Activated CD4-positive, alpha-beta T cell treated with anti-CD3 and anti-CD28 coated beads, Interleukin-2, amount 10 ng/mL, durations not matched to agents 7 days and 5 days (primary cell): ENCODE measurements around the gene GRHL1. TPM values are rescaled to one million over a fixed set of nuclear protein-coding genes. Genes with fewer than 3 reads are reported as not detected.

ENCODE experiments used
- CTCF ChIA-PET: fragments of 350-600 bp; sonication (Branson Sonifier 250); formaldehyde crosslinking; loops from one replicate; lab custom pipeline; 2021; ENCODE audit warnings: antibody characterized with exemption; lab: Charles Lee
- POLR2A ChIA-PET: fragments of 350-600 bp; sonication (Branson Sonifier 250); formaldehyde crosslinking; loops from one replicate; lab custom pipeline; 2021; ENCODE audit warnings: antibody characterized with exemption; lab: Charles Lee
- DNase-seq: peaks from one replicate; pipeline ENCODE4 v3.0.0-alpha.2; 2020
- H3K27ac Mint-ChIP-seq: one replicate; pipeline ENCODE4 v1.8.0; 2021; ENCODE audit warnings: mild to moderate bottlenecking, moderate library complexity, mixed read lengths
- H3K27me3 Mint-ChIP-seq: one replicate; pipeline ENCODE4 v1.8.0; 2021; ENCODE audit warnings: mixed read lengths
- H3K36me3 Mint-ChIP-seq: one replicate; pipeline ENCODE4 v1.8.0; 2021; ENCODE audit warnings: low read depth, mixed read lengths
- H3K4me1 Mint-ChIP-seq: one replicate; pipeline ENCODE4 v1.8.0; 2021; ENCODE audit warnings: mixed read lengths
- H3K4me3 Mint-ChIP-seq: one replicate; pipeline ENCODE4 v1.8.0; 2021; ENCODE audit warnings: mild to moderate bottlenecking, moderate library complexity, mixed read lengths
- H3K9me3 Mint-ChIP-seq: one replicate; pipeline ENCODE4 v1.8.0; 2021; ENCODE audit warnings: mixed read lengths
- total RNA-seq, 2 experiments: library from RNA; stranded (reverse); gene quantifications; one replicate each; pipeline ENCODE4 v1.2.3, GENCODE V29; 2021

GRHL1 gene
- total RNA-seq, 2 experiments from 2014 or later: 0.25 to 0.27 TPM

- no peak overlapping the region for H3K27ac Mint-ChIP-seq
- H3K27me3 Mint-ChIP-seq: no peaks in the 10 kb centered on the region
- peaks cover 5% of the 10 kb centered on the region for H3K4me1 Mint-ChIP-seq
- no peak for DNase-seq
- POLR2A ChIA-PET: no interaction called here
- no peak overlapping the region for H3K4me3 Mint-ChIP-seq
- no peaks in the 10 kb centered on the region for H3K9me3 Mint-ChIP-seq
- H3K36me3 Mint-ChIP-seq: no peaks in the 10 kb centered on the region
- CTCF ChIA-PET: interaction anchor here (0.6 kb wide), 2 partner anchors 199 to 453 kb away, joined by 3 read pairs; no protein-coding TSS in a partner anchor
These were observed 41.1 kb downstream of the GRHL1 start for GRCh38 chr2:9992427-9993187.

- Mint-ChIP-seq H3K4me1 (peaks cover 5% of the 10 kb centered on the region), H3K27ac (no peak overlapping the region), H3K4me3 (no peak overlapping the region), H3K36me3 (no peaks in the 10 kb centered on the region), H3K9me3 (no peaks in the 10 kb centered on the region), H3K27me3 (no peaks in the 10 kb centered on the region)
- POLR2A ChIA-PET: no interaction called here
- CTCF ChIA-PET: interaction anchor here (1.0 to 1.4 kb wide), 2 partner anchors 9 to 14 kb away, joined by 4 to 6 read pairs; no protein-coding TSS in a partner anchor
- DNase-seq: no peak
These were observed 42.1 kb downstream of the GRHL1 start for GRCh38 chr2:9993488-9994165.

- ChIA-PET POLR2A (no interaction called here), CTCF (interaction anchor here (1.4 kb wide), 1 partner anchor 15 kb away, joined by 4 read pairs; no protein-coding TSS in a partner anchor)
- no peak for DNase-seq
- Mint-ChIP-seq H3K27ac (no peak overlapping the region), H3K4me1 (peaks cover 5% of the 10 kb centered on the region), H3K9me3 (no peaks in the 10 kb centered on the region), H3K36me3 (no peaks in the 10 kb centered on the region), H3K27me3 (no peaks in the 10 kb centered on the region), H3K4me3 (no peak overlapping the region)
These were observed 43.0 kb downstream of the GRHL1 start for GRCh38 chr2:9994462-9994861.

GRCh38 chr2:9995059-9995458 is 43.6 kb downstream of the GRHL1 start:
- peaks cover 5% of the 10 kb centered on the region for H3K4me1 Mint-ChIP-seq
- H3K4me3 Mint-ChIP-seq: no peak overlapping the region
- no peaks in the 10 kb centered on the region for H3K27me3 Mint-ChIP-seq
- ChIA-PET POLR2A (no interaction called here), CTCF (interaction anchor here (1.7 kb wide), 1 partner anchor 11 kb away, joined by 9 read pairs; no protein-coding TSS in a partner anchor)
- H3K9me3 Mint-ChIP-seq: no peaks in the 10 kb centered on the region
- H3K27ac Mint-ChIP-seq: no peak overlapping the region
- H3K36me3 Mint-ChIP-seq: no peaks in the 10 kb centered on the region
- DNase-seq: no peak

GRCh38 chr2:9996321-9996720 is 44.8 kb downstream of the GRHL1 start:
- Mint-ChIP-seq H3K9me3 (no peaks in the 10 kb centered on the region), H3K36me3 (no peaks in the 10 kb centered on the region), H3K4me3 (no peak overlapping the region), H3K27ac (no peak overlapping the region), H3K27me3 (no peaks in the 10 kb centered on the region), H3K4me1 (peaks cover 5% of the 10 kb centered on the region)
- ChIA-PET POLR2A (no interaction called here), CTCF (interaction anchor here (1.0 to 1.7 kb wide), 4 partner anchors 9 to 18 kb away, joined by 3 to 9 read pairs (median 4); no protein-coding TSS in a partner anchor)
- DNase-seq: no peak

GRCh38 chr2:9997936-9998335 is 46.4 kb downstream of the GRHL1 start:
- no peak for DNase-seq
- Mint-ChIP-seq H3K4me3 (no peak overlapping the region), H3K36me3 (no peaks in the 10 kb centered on the region), H3K27me3 (no peaks in the 10 kb centered on the region), H3K27ac (no peak overlapping the region), H3K9me3 (no peaks in the 10 kb centered on the region), H3K4me1 (peaks cover 5% of the 10 kb centered on the region)
- POLR2A ChIA-PET: no interaction called here
- CTCF ChIA-PET: interaction anchor here (1.0 to 1.1 kb wide), 2 partner anchors 9 to 14 kb away, joined by 4 read pairs; no protein-coding TSS in a partner anchor

- POLR2A ChIA-PET: no interaction called here
- CTCF ChIA-PET: no interaction called here
- Mint-ChIP-seq H3K27me3 (no peaks in the 10 kb centered on the region), H3K9me3 (no peaks in the 10 kb centered on the region), H3K27ac (no peak overlapping the region), H3K4me1 (peaks cover 4% of the 10 kb centered on the region), H3K4me3 (no peak overlapping the region), H3K36me3 (no peaks in the 10 kb centered on the region)
- no peak for DNase-seq
These were observed 47.6 kb downstream of the GRHL1 start for GRCh38 chr2:9998916-9999654.

- Mint-ChIP-seq H3K27ac (no peak overlapping the region), H3K9me3 (no peaks in the 10 kb centered on the region), H3K36me3 (no peaks in the 10 kb centered on the region), H3K27me3 (peaks cover 3% of the 10 kb centered on the region), H3K4me3 (no peak overlapping the region), H3K4me1 (no peaks in the 10 kb centered on the region)
- POLR2A ChIA-PET: no interaction called here
- no peak for DNase-seq
- CTCF ChIA-PET: no interaction called here
These were observed 48.2 kb downstream of the GRHL1 start for GRCh38 chr2:9999693-10000092.

- no peak overlapping the region for H3K4me3 Mint-ChIP-seq
- POLR2A ChIA-PET: no interaction called here
- no peaks in the 10 kb centered on the region for H3K9me3 Mint-ChIP-seq
- no peaks in the 10 kb centered on the region for H3K36me3 Mint-ChIP-seq
- CTCF ChIA-PET: no interaction called here
- H3K27ac Mint-ChIP-seq: no peak overlapping the region
- H3K4me1 Mint-ChIP-seq: no peaks in the 10 kb centered on the region
- peaks cover 7% of the 10 kb centered on the region for H3K27me3 Mint-ChIP-seq
- DNase-seq: no peak
These were observed 49.0 kb downstream of the GRHL1 start for GRCh38 chr2:10000541-10000940.

GRCh38 chr2:10001586-10001985 is 50.1 kb downstream of the GRHL1 start:
- POLR2A ChIA-PET: no interaction called here
- Mint-ChIP-seq H3K27me3 (peaks cover 12% of the 10 kb centered on the region), H3K9me3 (no peaks in the 10 kb centered on the region), H3K4me1 (no peaks in the 10 kb centered on the region), H3K4me3 (no peak overlapping the region), H3K27ac (no peak overlapping the region), H3K36me3 (no peaks in the 10 kb centered on the region)
- no peak for DNase-seq
- CTCF ChIA-PET: no interaction called here

- H3K27me3 Mint-ChIP-seq: peaks cover 18% of the 10 kb centered on the region
- no peak overlapping the region for H3K27ac Mint-ChIP-seq
- ChIA-PET CTCF (interaction anchor here (1.9 kb wide), 1 partner anchor 18 kb away, joined by 6 read pairs; no protein-coding TSS in a partner anchor), POLR2A (no interaction called here)
- no peaks in the 10 kb centered on the region for H3K9me3 Mint-ChIP-seq
- no peak for DNase-seq
- H3K4me3 Mint-ChIP-seq: no peak overlapping the region
- no peaks in the 10 kb centered on the region for H3K4me1 Mint-ChIP-seq
- H3K36me3 Mint-ChIP-seq: no peaks in the 10 kb centered on the region
These were observed 50.6 kb downstream of the GRHL1 start for GRCh38 chr2:10002109-10002508.

GRCh38 chr2:10002681-10003080 is 51.2 kb downstream of the GRHL1 start:
- peaks cover 22% of the 10 kb centered on the region for H3K27me3 Mint-ChIP-seq
- no peak for DNase-seq
- ChIA-PET CTCF (interaction anchor here (1.9 kb wide), 1 partner anchor 19 kb away, joined by 6 read pairs; no protein-coding TSS in a partner anchor), POLR2A (no interaction called here)
- no peak overlapping the region for H3K4me3 Mint-ChIP-seq
- no peak overlapping the region for H3K27ac Mint-ChIP-seq
- no peaks in the 10 kb centered on the region for H3K4me1 Mint-ChIP-seq
- H3K9me3 Mint-ChIP-seq: no peaks in the 10 kb centered on the region
- no peaks in the 10 kb centered on the region for H3K36me3 Mint-ChIP-seq
